ENCODE measurements around the gene SRRM4. TPM values are rescaled to one million over a fixed set of nuclear protein-coding genes. Genes with fewer than 3 reads are reported as not detected.

SRRM4 gene
- total RNA-seq, 2 experiments from 2014 or later: not detected

- Mint-ChIP-seq H3K4me3 (no peak overlapping the region), H3K9me3 (no peaks in the 10 kb centered on the region), H3K36me3 (ENCODE audit: low read depth) (no peaks in the 10 kb centered on the region), H3K27ac (no peak overlapping the region), H3K27me3 (no peaks in the 10 kb centered on the region), H3K4me1 (ENCODE audit: low read depth) (no peaks in the 10 kb centered on the region)
- DNase-seq (no peak), ATAC-seq (no peak)
- intact Hi-C loops (cut with micrococcal nuclease): no loop called here
- ChIA-PET CTCF (no interaction called here), POLR2A (no interaction called here)
- no peak for TF ChIP-seq CTCF (IDR thresholded peaks at IDR 0.05)
Observed at GRCh38 chr12:119122047-119122446, 140.7 kb downstream of the SRRM4 start.

GRCh38 chr12:119122751-119123150, 141.4 kb downstream of the SRRM4 start:
- DNase-seq (no peak), ATAC-seq (no peak)
- intact Hi-C loops (cut with micrococcal nuclease): no loop called here
- H3K4me3 Mint-ChIP-seq: no peak overlapping the region
- no peaks in the 10 kb centered on the region for H3K4me1 Mint-ChIP-seq (ENCODE audit: low read depth)
- no peaks in the 10 kb centered on the region for H3K36me3 Mint-ChIP-seq (ENCODE audit: low read depth)
- H3K9me3 Mint-ChIP-seq: no peaks in the 10 kb centered on the region
- H3K27me3 Mint-ChIP-seq: no peaks in the 10 kb centered on the region
- ChIA-PET CTCF (no interaction called here), POLR2A (no interaction called here)
- no peak overlapping the region for H3K27ac Mint-ChIP-seq
- no peak for TF ChIP-seq CTCF (IDR thresholded peaks at IDR 0.05)

DNA sequence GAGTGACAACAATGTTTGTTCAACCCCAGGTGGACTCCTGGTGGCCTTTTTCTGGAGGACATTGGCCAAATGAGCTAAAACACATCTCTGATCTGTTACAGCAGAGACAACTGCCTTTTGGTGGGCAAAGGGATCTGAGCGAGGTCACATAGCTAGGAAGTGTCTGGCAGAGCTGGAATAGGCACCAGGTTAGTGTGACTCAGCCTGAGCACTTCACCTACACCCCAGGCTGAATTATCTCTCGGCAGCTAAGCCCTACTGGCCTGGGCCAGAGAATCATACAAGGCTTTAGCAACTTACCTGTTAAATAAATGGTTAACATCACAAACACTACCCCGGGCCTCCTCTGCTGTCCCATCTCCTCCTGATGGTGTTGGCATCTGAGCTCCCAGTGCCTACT, 147.2 kb downstream of the SRRM4 start:
- no peak for TF ChIP-seq CTCF (IDR thresholded peaks at IDR 0.05)
- POLR2A ChIA-PET: no interaction called here
- no peaks in the 10 kb centered on the region for H3K4me1 Mint-ChIP-seq (ENCODE audit: low read depth)
- H3K27ac Mint-ChIP-seq: no peak overlapping the region
- intact Hi-C loops (cut with micrococcal nuclease): no loop called here
- peaks cover 7% of the 10 kb centered on the region for H3K9me3 Mint-ChIP-seq
- CTCF ChIA-PET: no interaction called here
- H3K4me3 Mint-ChIP-seq: no peak overlapping the region
- H3K27me3 Mint-ChIP-seq: no peaks in the 10 kb centered on the region
- DNase-seq (no peak), ATAC-seq (no peak)
- no peaks in the 10 kb centered on the region for H3K36me3 Mint-ChIP-seq (ENCODE audit: low read depth)

GRCh38 chr12:119129827-119130434, 148.6 kb downstream of the SRRM4 start:
- Mint-ChIP-seq H3K9me3 (peaks cover 7% of the 10 kb centered on the region), H3K27ac (no peak overlapping the region), H3K36me3 (ENCODE audit: low read depth) (no peaks in the 10 kb centered on the region), H3K4me3 (no peak overlapping the region), H3K27me3 (no peaks in the 10 kb centered on the region), H3K4me1 (ENCODE audit: low read depth) (no peaks in the 10 kb centered on the region)
- POLR2A ChIA-PET: no interaction called here
- intact Hi-C loops (cut with micrococcal nuclease): no loop called here
- ATAC-seq: no peak
- no peak for DNase-seq
- CTCF ChIA-PET: no interaction called here
- TF ChIP-seq CTCF (IDR thresholded peaks at IDR 0.05): no peak

DNA sequence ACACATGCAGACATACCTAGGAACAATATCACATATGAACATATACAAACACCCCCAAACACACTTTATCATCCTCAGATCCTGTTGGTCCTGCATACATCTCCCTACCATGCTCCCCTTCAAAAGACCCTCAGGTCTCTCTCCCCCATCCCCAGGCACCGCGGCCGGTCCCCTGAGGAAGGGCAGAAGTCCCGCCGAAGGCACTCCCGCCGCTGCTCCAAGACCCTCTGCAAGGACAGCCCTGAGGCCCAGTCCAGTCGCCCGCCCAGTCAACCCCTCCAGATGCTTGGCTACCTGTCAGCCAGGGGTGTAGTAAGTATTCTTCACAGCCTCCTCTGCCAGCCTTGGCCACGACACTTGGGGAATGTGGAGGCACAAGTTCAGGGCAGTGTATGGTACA, 149.2 kb downstream of the SRRM4 start:
- no peak for ATAC-seq
- TF ChIP-seq CTCF (IDR thresholded peaks at IDR 0.05): no peak
- POLR2A ChIA-PET: no interaction called here
- Mint-ChIP-seq H3K4me3 (no peak overlapping the region), H3K36me3 (ENCODE audit: low read depth) (no peaks in the 10 kb centered on the region), H3K9me3 (peaks cover 7% of the 10 kb centered on the region), H3K27ac (no peak overlapping the region), H3K4me1 (ENCODE audit: low read depth) (no peaks in the 10 kb centered on the region), H3K27me3 (no peaks in the 10 kb centered on the region)
- intact Hi-C loops (cut with micrococcal nuclease): no loop called here
- DNase-seq: no peak
- CTCF ChIA-PET: no interaction called here

Measured in activated CD8-positive, alpha-beta T cell treated with anti-CD3 and anti-CD28 coated beads for 36 hours (primary cell).